ENCODE measurements around the gene EXOC3L4.

- TF ChIP-seq CTCF (IDR thresholded peaks at IDR 0.05; ENCODE audit: low read depth, low read length), result no peak
- no peak for TF ChIP-seq EZH2phosphoT487 (IDR thresholded peaks at IDR 0.05; ENCODE audit: low read depth)
Observed at GRCh38 chr14:103101257-103101962, 6.9 kb downstream of the EXOC3L4 start.

Data from OCI-LY3 (cell line).